GM21390 (cell line): Measurements from ENCODE around the gene ZNF23.

Source experiments
- ATAC-seq: cut with Tn5 transposase; IDR thresholded peaks from one replicate; pipeline ENCODE4 v1.9.1; 2021; ENCODE audit not compliant: unreplicated experiment

Gene ZNF23

GRCh38 chr16:71399801-71400563, 62.1 kb downstream of the ZNF23 start:
- ATAC-seq, result no peak
